HepG2 (cell line): ENCODE measurements around the gene YAP1. TPM values are rescaled to one million over a fixed set of nuclear protein-coding genes. Genes with fewer than 3 reads are reported as not detected.

Experiments used
- AKNA ChIP-seq: sonication (generic); formaldehyde crosslinking; IDR thresholded peaks from 2 replicates; pipeline ENCODE4 v1.4.0; 2020; ENCODE audit warnings: missing genetic modification reagents, borderline replicate concordance
- BCLAF1 ChIP-seq: fragments of 450-650 bp; IDR thresholded peaks from 2 replicates; pipeline ENCODE4 v1.6.1; 2017; ENCODE audit warnings: mild to moderate bottlenecking
- EP300 ChIP-seq, 3 experiments: sonication (generic) in 1 of 3; formaldehyde crosslinking in 1 of 3; IDR thresholded peaks; 2 replicates each; pipeline versions ENCODE4 v1.5.1 to v1.6.1; 2011 to 2020; ENCODE audit warnings: low read depth in 2 of 3, low read length in 2 of 3, borderline replicate concordance in 1 of 3, improper control_type of control experiment in 1 of 3, mild to moderate bottlenecking in 1 of 3, missing genetic modification reagents in 1 of 3, moderate library complexity in 1 of 3
- GPBP1L1 ChIP-seq: sonication (generic); formaldehyde crosslinking; IDR thresholded peaks from 2 replicates; pipeline ENCODE4 v1.5.0; 2020; ENCODE audit warnings: mild to moderate bottlenecking, missing genetic modification reagents
- GZF1 ChIP-seq: sonication (generic); formaldehyde crosslinking; IDR thresholded peaks from 2 replicates; pipeline ENCODE4 v1.5.1; 2020; ENCODE audit warnings: mild to moderate bottlenecking, missing genetic modification reagents
- MED13 ChIP-seq: sonication (generic); formaldehyde crosslinking; IDR thresholded peaks from 2 replicates; pipeline ENCODE4 v1.5.0; 2020; ENCODE audit warnings: missing genetic modification reagents
- MXI1 ChIP-seq: IDR thresholded peaks from 3 replicates; pipeline ENCODE4 v1.6.1; 2012; ENCODE audit warnings: low read depth, low read length, inconsistent platforms, borderline replicate concordance
- NR2F1 ChIP-seq, 2 experiments: fragments of 450-650 bp in 1 of 2; formaldehyde crosslinking in 1 of 2; IDR thresholded peaks; 2 replicates each; pipeline versions ENCODE4 v1.5.0 to v1.6.1; 2016 to 2020; ENCODE audit warnings: mild to moderate bottlenecking in 1 of 2, missing compliant biosample characterization in 1 of 2, missing genetic modification reagents in 1 of 2, moderate library complexity in 1 of 2
- PITX1 ChIP-seq: sonication (generic); formaldehyde crosslinking; IDR thresholded peaks from 2 replicates; pipeline ENCODE4 v1.5.1; 2020; ENCODE audit warnings: mild to moderate bottlenecking, missing genetic modification reagents
- RBAK ChIP-seq: sonication (generic); formaldehyde crosslinking; IDR thresholded peaks from 2 replicates; pipeline ENCODE4 v1.5.1; 2020; ENCODE audit warnings: mild to moderate bottlenecking, missing genetic modification reagents
- SIN3B ChIP-seq: fragments of 150-350 bp; IDR thresholded peaks from 2 replicates; pipeline ENCODE4 v1.6.1; 2014; ENCODE audit warnings: low read length
- SP1 ChIP-seq, 2 experiments: fragments of 450-650 bp in 1 of 2; sonication (generic) in 1 of 2; formaldehyde crosslinking in 1 of 2; IDR thresholded peaks; 2 replicates each; pipeline versions ENCODE4 v1.4.0 to v1.6.1; 2016 to 2020; ENCODE audit warnings: missing genetic modification reagents in 1 of 2
- THAP8 ChIP-seq: sonication (generic); formaldehyde crosslinking; IDR thresholded peaks from 2 replicates; pipeline ENCODE4 v1.5.1; 2020; ENCODE audit warnings: missing genetic modification reagents, mild to moderate bottlenecking, borderline replicate concordance
- ZFP36L1 ChIP-seq: sonication (generic); formaldehyde crosslinking; IDR thresholded peaks from 2 replicates; pipeline ENCODE4 v1.8.0; 2022; ENCODE audit warnings: mild to moderate bottlenecking, missing genetic modification reagents, moderate library complexity
- ZNF335 ChIP-seq: sonication (generic); formaldehyde crosslinking; IDR thresholded peaks from 2 replicates; pipeline ENCODE4 v1.4.0; 2020; ENCODE audit warnings: missing genetic modification reagents
- ZNF563 ChIP-seq: sonication (generic); formaldehyde crosslinking; IDR thresholded peaks from 2 replicates; pipeline ENCODE4 v1.8.0; 2022; ENCODE audit warnings: mild to moderate bottlenecking, moderate library complexity, missing genetic modification reagents
- polyA plus RNA-seq, 8 experiments: library from polyadenylated mRNA; depleted of rRNA in 3 of 8; stranded (reverse) in 7 of 8; unstranded in 1 of 8; fragments of >200 nt; fragmentation: Illumina TruSeq in 4 of 8; extraction: Trizol in 4 of 8; gene quantifications; 2 replicates each; pipeline versions ENCODE4 v1.2.1 to v1.2.3, GENCODE V29; 2011 to 2016; ENCODE audit warnings: low read depth in 4 of 8, missing spikeins in 1 of 8, mixed read lengths in 1 of 8; ENCODE audit not compliant: insufficient read depth in 1 of 8
- total RNA-seq, 5 experiments: library from RNA; depleted of rRNA; stranded (reverse); fragments of >200 nt; fragmentation: Illumina TruSeq; extraction: Trizol; gene quantifications; 2 replicates each; pipeline ENCODE4 v1.2.3, GENCODE V29; 2016; ENCODE audit warnings: low read depth in 1 of 5

The YAP1 gene
- total and polyA plus RNA-seq, 2 of the 13 experiments (the other 11 are each of a cell fraction or from before 2014, with no cell fraction given), result 59.5 to 91.0 TPM

- TF ChIP-seq GPBP1L1 (no peak), PITX1 (CRISPR knock-in tag) (0 out of 2 replicates have a peak, but pooled peaks have one; percentile 40), THAP8 (no peak), SIN3B (peak; percentile 59; the same call in 1 of the 2 replicates), MED13 (CRISPR knock-in tag) (peak; percentile 77), RBAK (CRISPR knock-in tag) (no peak), EP300 (IDR thresholded peaks at IDR 0.05; ENCODE audit: low read depth in 2 of 2, low read length in 2 of 2) (peak in 1 of 2 experiments; percentile 65; a peak in 3 of 4 replicates), EP300 (CRISPR knock-in tag; IDR thresholded peaks at IDR 0.05; ENCODE audit: borderline replicate concordance) (0 out of 2 replicates have a peak, but pooled peaks have one; percentile 70), BCLAF1 (no peak), AKNA (CRISPR knock-in tag) (no peak), GZF1 (peak; percentile 68; the same call in 1 of the 2 replicates), MXI1 (no peak), SP1 (IDR thresholded peaks at IDR 0.05) (no peak), SP1 (CRISPR knock-in tag; IDR thresholded peaks at IDR 0.05) (no peak; the same call in 1 of the 2 replicates), ZNF335 (CRISPR knock-in tag) (no peak), ZNF563 (no peak), ZFP36L1 (no peak), NR2F1 (CRISPR knock-in tag; IDR thresholded peaks at IDR 0.05) (no peak)
These were observed 1.7 kb downstream of the YAP1 start (continued) for GRCh38 chr11:102111787-102112508.
